AG09309 (cell line): ENCODE results near the gene KIRREL2.

Experiments
- DNase-seq: peaks from one replicate; pipeline ENCODE4 v3.0.0-alpha.2; 2010; ENCODE audit warnings: low read depth
- H3K4me3 ChIP-seq: 2 replicates; pipeline ENCODE4 v1.5.1; 2011; ENCODE audit warnings: mild to moderate bottlenecking, low read depth, low read length, moderate library complexity; ENCODE audit not compliant: control insufficient read depth
- TF ChIP-seq, protein P1 (sequence below): IDR thresholded peaks from 2 replicates; pipeline ENCODE4 v1.5.1; 2011; ENCODE audit warnings: mild to moderate bottlenecking, low read depth, low read length, inconsistent platforms; ENCODE audit not compliant: insufficient read depth, control insufficient read depth; ENCODE audit errors: missing control alignments

Gene KIRREL2

DNA sequence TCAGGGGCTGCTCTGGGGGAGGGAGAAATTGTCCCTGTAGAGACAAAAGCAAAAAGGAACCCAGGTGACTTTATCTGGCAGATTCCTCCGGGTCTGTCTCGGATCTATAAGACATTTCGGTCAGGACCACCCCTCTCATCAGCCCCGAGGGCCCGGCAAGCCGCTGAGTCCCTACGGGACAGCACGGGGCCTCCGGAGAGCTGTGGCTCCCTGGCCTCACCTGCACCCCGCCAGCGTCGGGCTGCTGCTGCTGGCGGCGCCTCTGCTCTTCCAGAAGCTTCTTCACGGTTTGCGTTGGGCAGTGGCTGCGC, 41.7 kb downstream of the KIRREL2 start:
- no peak for DNase-seq
- TF ChIP-seq, protein P1, sequence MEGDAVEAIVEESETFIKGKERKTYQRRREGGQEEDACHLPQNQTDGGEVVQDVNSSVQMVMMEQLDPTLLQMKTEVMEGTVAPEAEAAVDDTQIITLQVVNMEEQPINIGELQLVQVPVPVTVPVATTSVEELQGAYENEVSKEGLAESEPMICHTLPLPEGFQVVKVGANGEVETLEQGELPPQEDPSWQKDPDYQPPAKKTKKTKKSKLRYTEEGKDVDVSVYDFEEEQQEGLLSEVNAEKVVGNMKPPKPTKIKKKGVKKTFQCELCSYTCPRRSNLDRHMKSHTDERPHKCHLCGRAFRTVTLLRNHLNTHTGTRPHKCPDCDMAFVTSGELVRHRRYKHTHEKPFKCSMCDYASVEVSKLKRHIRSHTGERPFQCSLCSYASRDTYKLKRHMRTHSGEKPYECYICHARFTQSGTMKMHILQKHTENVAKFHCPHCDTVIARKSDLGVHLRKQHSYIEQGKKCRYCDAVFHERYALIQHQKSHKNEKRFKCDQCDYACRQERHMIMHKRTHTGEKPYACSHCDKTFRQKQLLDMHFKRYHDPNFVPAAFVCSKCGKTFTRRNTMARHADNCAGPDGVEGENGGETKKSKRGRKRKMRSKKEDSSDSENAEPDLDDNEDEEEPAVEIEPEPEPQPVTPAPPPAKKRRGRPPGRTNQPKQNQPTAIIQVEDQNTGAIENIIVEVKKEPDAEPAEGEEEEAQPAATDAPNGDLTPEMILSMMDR = no peak
- peak overlapping the region; percentile 91 for H3K4me3 ChIP-seq

- no peak for DNase-seq
- peak overlapping the region; percentile 91 for H3K4me3 ChIP-seq
- TF ChIP-seq, protein P1 = no peak
Observed at GRCh38 chr19:35899547-35900214, 43.0 kb downstream of the KIRREL2 start.

DNA sequence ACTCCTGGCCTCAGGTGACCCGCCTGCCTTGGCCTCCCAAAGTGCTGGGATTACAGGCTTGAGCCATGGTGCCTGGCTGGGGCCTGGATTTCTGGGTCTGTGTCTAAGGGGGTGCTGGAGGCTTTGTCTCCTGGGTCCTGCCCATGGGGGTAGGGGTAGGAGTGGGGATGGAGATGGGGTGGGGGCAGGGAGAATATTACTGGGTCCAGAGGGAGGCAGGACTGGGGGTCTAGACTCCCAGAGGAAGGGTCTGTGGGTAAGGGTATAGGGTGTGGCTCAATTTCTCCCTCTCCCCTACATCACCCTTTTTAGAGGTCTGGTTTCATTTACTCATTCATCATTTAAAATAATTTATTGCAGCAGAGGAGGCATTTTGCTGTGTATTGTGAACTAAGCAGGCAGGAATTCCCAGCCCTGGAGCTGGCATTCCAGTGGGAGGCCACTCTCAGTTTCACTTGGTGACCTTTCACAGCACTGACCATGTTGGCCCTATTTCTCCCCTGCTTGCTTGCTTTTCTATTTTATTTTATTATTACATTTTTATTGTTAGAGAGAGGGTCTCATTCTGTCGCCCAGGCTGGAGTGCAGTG, 44.4 kb downstream of the KIRREL2 start:
- no peak for DNase-seq
- peak overlapping the region; percentile 91 for H3K4me3 ChIP-seq
- TF ChIP-seq, protein P1 = no peak

GRCh38 chr19:35901854-35902661, 45.3 kb downstream of the KIRREL2 start, which contains the start of gene HCST:
TSS of gene HCST (plus strand) at chr19:35902529. CDS start at chr19:35902594, 65 bp downstream.
- DNase-seq = no peak
- no peak within 1 kb of the TSS; the same call in 1 of the 2 replicates for H3K4me3 ChIP-seq
- TF ChIP-seq, protein P1 = no peak

DNA sequence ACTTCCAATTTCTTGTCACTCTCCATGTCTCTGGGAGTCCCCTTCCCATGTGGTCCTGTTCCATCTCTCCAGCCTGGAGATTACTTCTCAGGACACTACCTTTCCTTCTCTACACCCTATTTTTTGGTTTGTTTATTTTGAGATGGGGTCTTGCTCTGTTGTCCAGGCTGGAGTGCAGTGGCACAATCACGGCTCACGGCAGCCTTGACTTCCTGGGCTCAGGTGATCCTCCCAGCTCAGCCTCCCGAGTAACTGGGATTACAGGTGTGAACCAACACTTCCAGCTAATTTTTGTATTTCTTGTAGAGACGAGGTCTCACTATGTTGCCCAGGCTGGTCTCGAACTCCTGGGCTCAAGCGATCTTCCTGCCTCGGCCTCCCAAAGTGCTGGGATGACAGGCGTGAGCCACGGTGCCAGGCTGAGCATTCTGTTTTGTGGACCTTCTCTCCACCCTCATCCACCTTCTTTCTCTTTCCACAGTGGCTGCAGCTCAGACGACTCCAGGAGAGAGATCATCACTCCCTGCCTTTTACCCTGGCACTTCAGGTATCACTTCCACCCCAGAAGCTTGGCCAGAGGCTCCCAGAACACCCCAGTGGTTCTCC, 46.3 kb downstream of the KIRREL2 start:
- DNase-seq = no peak
- no peak overlapping the region for H3K4me3 ChIP-seq
- TF ChIP-seq, protein P1 = no peak

GRCh38 chr19:35903550-35904179, 47.0 kb downstream of the KIRREL2 start:
- H3K4me3 ChIP-seq = peak overlapping the region; percentile 0
- TF ChIP-seq, protein P1 = no peak
- no peak for DNase-seq
